Esophagus muscularis mucosa (tissue), 4 donors: ENCODE measurements around the gene TNP1. TPM values are rescaled to one million over a fixed set of nuclear protein-coding genes. Genes with fewer than 3 reads are reported as not detected.

ENCODE experiments used
- DNase-seq: peaks from one replicate; pipeline ENCODE4 v3.0.0-alpha.2; 2017; ENCODE audit errors: extremely low spot score
- H3K27ac ChIP-seq, 4 donors: fragments of 200-600 bp; sonication (generic); replicated peaks in 1 of 4; 1 replicate in 3 of 4; 2 replicates in 1 of 4; pipeline ENCODE4 v1.5.1; 2016 to 2019; ENCODE audit warnings: mild to moderate bottlenecking in 1 of 4
- H3K27me3 ChIP-seq, 4 donors: fragments of 200-600 bp; sonication (generic); one replicate each; pipeline versions ENCODE4 v1.5.1 to v1.6.0; 2016 to 2019
- H3K36me3 ChIP-seq, 4 donors: fragments of 200-600 bp; sonication (generic); one replicate each; pipeline ENCODE4 v1.5.1; 2016 to 2019
- H3K4me1 ChIP-seq, 4 donors: fragments of 200-600 bp; sonication (generic); one replicate each; pipeline ENCODE4 v1.5.1; 2016 to 2019
- H3K4me3 ChIP-seq, 4 donors: fragments of 200-600 bp; sonication (generic); 1 replicate in 2 of 4; 2 replicates in 2 of 4; pipeline ENCODE4 v1.5.1; 2016 to 2019; ENCODE audit warnings: mild to moderate bottlenecking in 4 of 4, moderate library complexity in 1 of 4
- H3K9me3 ChIP-seq, 4 donors: fragments of 200-600 bp; sonication (generic); 1 replicate in 3 of 4; 2 replicates in 1 of 4; pipeline ENCODE4 v1.5.1; 2016 to 2019
- EP300 ChIP-seq: sonication (generic); formaldehyde crosslinking; IDR thresholded peaks from one replicate; pipeline ENCODE4 v1.6.1; 2017; ENCODE audit warnings: antibody characterized with exemption
- POLR2A ChIP-seq: fragments of 450-650 bp; IDR thresholded peaks from one replicate; pipeline ENCODE4 v1.6.1; 2017; ENCODE audit warnings: antibody characterized with exemption, moderate library complexity, mild to moderate bottlenecking, low read depth
- POLR2AphosphoS5 ChIP-seq, 2 donors: sonication (generic); formaldehyde crosslinking; IDR thresholded peaks; one replicate each; pipeline ENCODE4 v1.6.1; 2017; ENCODE audit warnings: antibody characterized with exemption in 2 of 2
- WGBS: methylation state at CpG from one replicate; pipeline ENCODE4 v1.1.5; 2018; 5-methylcytosine and 5-hydroxymethylcytosine counted together
- intact Hi-C: fragments of 100-400 bp; cut with DNase I; formaldehyde crosslinking; loops from one replicate; pipeline ENCODE4 v1.15.1; 2023
- total RNA-seq, 4 donors: library from RNA; depleted of rRNA; stranded (reverse); fragments of >200 nt; gene quantifications; one replicate each; pipeline versions ENCODE4 v1.1.0 to v1.2.1, GENCODE V29; 2016
- TF ChIP-seq, protein P1 (sequence below), 3 experiments: fragments of 200-600 bp in 2 of 3; fragments of 450-650 bp in 1 of 3; sonication (generic) in 2 of 3; IDR thresholded peaks; one replicate each; pipeline ENCODE4 v1.5.1; 2017 to 2019; ENCODE audit warnings: antibody characterized with exemption in 3 of 3, mild to moderate bottlenecking in 2 of 3, moderate library complexity in 1 of 3

TNP1 gene, protein sequence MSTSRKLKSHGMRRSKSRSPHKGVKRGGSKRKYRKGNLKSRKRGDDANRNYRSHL
- not detected for total RNA-seq

DNA sequence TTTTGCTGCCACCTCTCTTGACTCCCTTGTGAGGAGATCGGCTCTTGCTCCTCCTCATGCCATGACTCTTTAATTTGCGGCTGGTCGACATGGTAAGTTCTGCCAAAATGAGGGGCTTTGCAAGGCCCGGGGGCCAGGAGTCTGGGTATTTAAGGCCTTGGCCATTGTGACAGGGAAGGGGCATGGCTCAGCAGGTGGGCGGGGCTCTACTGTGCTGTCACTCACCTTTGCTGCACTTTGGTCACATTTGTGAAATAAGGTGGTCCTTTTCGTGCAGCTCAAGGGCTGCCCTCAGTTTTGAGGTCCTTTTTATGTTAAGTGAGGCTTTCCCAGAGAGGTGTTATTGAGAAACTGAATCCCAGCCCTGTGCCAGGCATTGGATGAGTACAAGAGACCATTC lies at the start of gene TNP1:
Gene TNP1, minus strand, starts transcription at position 121 of the 400 bp plus-strand sequence. Its CDS starts 30 bp downstream, at position 91.
- H3K9me3 ChIP-seq = no peaks in the 10 kb centered on the region
- 91% methylated on average over 6 of the region's 6 CpGs for WGBS
- H3K4me3 ChIP-seq = no peak within 1 kb of the TSS
- H3K36me3 ChIP-seq = no peaks in the 10 kb centered on the region
- no peak for TF ChIP-seq EP300
- TF ChIP-seq POLR2A = no peak
- TF ChIP-seq POLR2AphosphoS5 (IDR thresholded peaks at IDR 0.05) = no peak
- TF ChIP-seq, protein P1, sequence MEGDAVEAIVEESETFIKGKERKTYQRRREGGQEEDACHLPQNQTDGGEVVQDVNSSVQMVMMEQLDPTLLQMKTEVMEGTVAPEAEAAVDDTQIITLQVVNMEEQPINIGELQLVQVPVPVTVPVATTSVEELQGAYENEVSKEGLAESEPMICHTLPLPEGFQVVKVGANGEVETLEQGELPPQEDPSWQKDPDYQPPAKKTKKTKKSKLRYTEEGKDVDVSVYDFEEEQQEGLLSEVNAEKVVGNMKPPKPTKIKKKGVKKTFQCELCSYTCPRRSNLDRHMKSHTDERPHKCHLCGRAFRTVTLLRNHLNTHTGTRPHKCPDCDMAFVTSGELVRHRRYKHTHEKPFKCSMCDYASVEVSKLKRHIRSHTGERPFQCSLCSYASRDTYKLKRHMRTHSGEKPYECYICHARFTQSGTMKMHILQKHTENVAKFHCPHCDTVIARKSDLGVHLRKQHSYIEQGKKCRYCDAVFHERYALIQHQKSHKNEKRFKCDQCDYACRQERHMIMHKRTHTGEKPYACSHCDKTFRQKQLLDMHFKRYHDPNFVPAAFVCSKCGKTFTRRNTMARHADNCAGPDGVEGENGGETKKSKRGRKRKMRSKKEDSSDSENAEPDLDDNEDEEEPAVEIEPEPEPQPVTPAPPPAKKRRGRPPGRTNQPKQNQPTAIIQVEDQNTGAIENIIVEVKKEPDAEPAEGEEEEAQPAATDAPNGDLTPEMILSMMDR (IDR thresholded peaks at IDR 0.05) = no peak
- no peak within 1 kb of the TSS for H3K27ac ChIP-seq
- no peaks in the 10 kb centered on the region for H3K27me3 ChIP-seq
- DNase-seq = no peak
- H3K4me1 ChIP-seq = peaks cover 14 to 23% (median 19%) of the 10 kb centered on the region in 4 donors
- intact Hi-C loops = no loop called here

DNA sequence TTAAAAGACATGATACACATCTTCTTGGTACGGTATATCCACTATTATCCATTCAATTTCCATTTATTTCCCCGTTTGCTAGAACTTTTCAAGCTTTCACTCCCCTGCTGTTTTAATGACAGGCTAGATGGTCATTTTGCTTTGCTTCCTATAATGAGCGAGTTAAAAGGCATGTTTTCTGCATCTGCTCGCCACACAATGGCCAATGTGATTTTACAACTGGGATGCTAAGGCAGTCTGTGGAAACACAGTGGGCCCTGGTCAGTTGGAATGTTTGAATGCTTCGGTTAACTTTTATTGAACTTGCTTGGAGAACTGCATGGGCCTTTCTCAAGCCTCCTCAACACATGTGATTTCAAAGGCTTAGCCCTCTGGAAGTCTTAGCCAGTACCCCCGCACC lies 48.4 kb upstream of the TNP1 start:
- Histone ChIP-seq H3K4me1 (peaks cover 0 to 10% (median 4%) of the 10 kb centered on the region in 4 donors), H3K9me3 (peaks cover 0 to 2% (median 0%) of the 10 kb centered on the region in 4 donors), H3K4me3 (no peak overlapping the region), H3K27me3 (no peaks in the 10 kb centered on the region), H3K36me3 (no peaks in the 10 kb centered on the region), H3K27ac (no peak overlapping the region)
- intact Hi-C loops = no loop called here
- 97% methylated on average over 6 of the region's 6 CpGs for WGBS
- DNase-seq = no peak
- TF ChIP-seq EP300 = no peak
- no peak for TF ChIP-seq POLR2AphosphoS5 (IDR thresholded peaks at IDR 0.05)
- no peak for TF ChIP-seq POLR2A
- TF ChIP-seq, protein P1 (IDR thresholded peaks at IDR 0.05) = no peak

DNA sequence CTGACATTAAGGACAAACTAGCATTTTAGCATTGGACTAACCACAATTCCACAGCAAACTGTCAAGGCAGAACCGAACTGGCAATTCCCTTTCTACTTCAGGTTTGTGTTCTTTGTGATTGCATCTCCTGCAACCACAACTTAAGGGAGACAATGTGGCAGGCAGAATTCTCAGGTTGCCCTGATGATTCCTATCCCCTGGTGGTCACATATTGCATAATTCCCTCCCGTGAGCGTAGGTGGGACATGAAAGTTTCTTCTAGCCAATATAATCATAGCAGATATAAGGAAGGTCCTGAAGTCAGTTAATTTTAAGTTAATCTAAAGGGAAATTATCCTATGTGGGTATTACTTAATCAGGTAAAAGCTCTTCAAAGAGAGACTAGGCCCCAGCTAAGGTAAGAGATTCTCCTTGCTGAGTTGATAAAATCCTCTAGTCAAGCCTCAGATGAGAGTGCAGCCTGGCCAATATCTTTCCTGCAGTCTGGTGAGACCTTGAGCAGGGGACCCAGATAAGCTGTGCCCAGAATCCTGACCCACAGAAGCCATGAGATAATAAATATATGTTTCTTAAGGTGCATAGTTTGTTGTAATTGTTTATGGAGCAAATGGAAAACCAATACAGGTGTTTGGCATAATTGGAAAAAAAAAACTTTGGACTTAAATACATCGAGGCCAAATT lies 45.9 kb upstream of the TNP1 start:
- WGBS = 91% methylated on average over 4 of the region's 4 CpGs
- TF ChIP-seq POLR2AphosphoS5 (IDR thresholded peaks at IDR 0.05) (no peak), EP300 (no peak), POLR2A (no peak)
- TF ChIP-seq, protein P1 (IDR thresholded peaks at IDR 0.05) = no peak
- no peak overlapping the region for H3K4me3 ChIP-seq
- intact Hi-C loops = no loop called here
- no peaks in the 10 kb centered on the region for H3K27me3 ChIP-seq
- no peaks in the 10 kb centered on the region for H3K36me3 ChIP-seq
- no peak overlapping the region for H3K27ac ChIP-seq
- DNase-seq = no peak
- H3K4me1 ChIP-seq = peaks cover 0 to 10% (median 4%) of the 10 kb centered on the region in 4 donors
- peaks cover 0 to 9% (median 0%) of the 10 kb centered on the region in 4 donors for H3K9me3 ChIP-seq

DNA sequence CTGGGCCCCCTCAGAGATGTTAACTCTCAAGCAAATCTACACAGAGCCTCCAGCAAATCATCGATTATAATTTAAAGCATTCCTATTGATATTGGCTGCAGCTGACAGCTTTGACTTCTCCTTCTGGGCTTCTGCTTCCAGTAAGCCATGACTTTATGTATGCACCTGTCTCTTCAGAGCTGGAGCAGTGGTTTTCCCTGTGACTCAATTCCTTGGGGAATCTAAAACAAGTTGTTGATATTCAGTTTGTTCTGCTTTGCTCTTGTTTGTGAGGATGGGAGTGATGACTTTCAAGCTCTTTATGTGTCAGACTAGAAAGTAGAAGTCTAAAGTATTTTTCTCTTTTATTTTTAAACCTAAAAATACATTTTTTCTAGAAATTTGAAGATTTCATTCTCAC lies 45.1 kb upstream of the TNP1 start:
- Histone ChIP-seq H3K9me3 (peaks cover 0 to 9% (median 0%) of the 10 kb centered on the region in 4 donors), H3K4me1 (peaks cover 0 to 10% (median 4%) of the 10 kb centered on the region in 4 donors), H3K27ac (no peak overlapping the region), H3K27me3 (no peaks in the 10 kb centered on the region), H3K36me3 (no peaks in the 10 kb centered on the region), H3K4me3 (no peak overlapping the region)
- DNase-seq = no peak
- WGBS = 100% methylated on average over 1 of the region's 1 CpG
- intact Hi-C loops = no loop called here
- TF ChIP-seq, protein P1 (IDR thresholded peaks at IDR 0.05) = no peak
- TF ChIP-seq POLR2A (no peak), EP300 (no peak), POLR2AphosphoS5 (IDR thresholded peaks at IDR 0.05) (no peak)
